ENCODE results near the gene COPS7A. TPM values are rescaled to one million over a fixed set of nuclear protein-coding genes. Genes with fewer than 3 reads are reported as not detected.

COPS7A gene
- total and polyA plus RNA-seq, 2 donors (not counting 1 experiment from before 2014, with no cell fraction given) = 28.3 to 46.0 TPM

- DNase-seq = peak; percentile 52
- Histone ChIP-seq H3K4me2 (replicated peaks; ENCODE audit: low read depth, low read length, poor library complexity, severe bottlenecking) (peak overlapping the region; percentile 69), H3K9ac (ENCODE audit: low read length) (no peak overlapping the region), H3K27me3 (replicated peaks in 1 of 4; ENCODE audit: control extremely low read depth in 1 of 4, control insufficient read depth in 3 of 4, insufficient read depth in 4 of 4, low read length in 3 of 4) (peaks cover 4 to 24% (median 15%) of the 10 kb centered on the region in 4 experiments), H4K20me1 (ENCODE audit: control insufficient read depth, insufficient read depth, low read length, poor library complexity, severe bottlenecking) (no peaks in the 10 kb centered on the region), H3K79me2 (ENCODE audit: control insufficient read depth, insufficient read depth, low read length) (peaks cover 4% of the 10 kb centered on the region), H2AFZ (ENCODE audit: insufficient read depth, low read depth, low read length, poor library complexity, severe bottlenecking) (no peak overlapping the region), H3K36me3 (replicated peaks in 1 of 2; ENCODE audit: control extremely low read depth in 1 of 2, control insufficient read depth in 1 of 2, extremely low read depth in 1 of 2, insufficient read depth in 2 of 2, low read length in 1 of 2) (peaks cover 0 to under 1% of the 10 kb centered on the region in 2 experiments), H3K4me3 (ENCODE audit: control extremely low read depth in 1 of 5, extremely low read depth in 1 of 5, insufficient read depth in 1 of 5, low read depth in 2 of 5, low read length in 4 of 5) (peak overlapping the region in 1 of 5 experiments; percentile 6), H3K27ac (ENCODE audit: low read length in 2 of 2) (peak overlapping the region in 1 of 2 donors; percentile 58), H3K9me3 (ENCODE audit: control extremely low read depth in 1 of 3, control insufficient read depth in 2 of 3, insufficient read depth in 1 of 3, low read length in 2 of 3) (peaks cover 0 to 3% (median 0%) of the 10 kb centered on the region in 3 donors), H3K4me1 (ENCODE audit: control insufficient read depth in 2 of 2, insufficient read depth in 2 of 2, low read length in 2 of 2) (peaks cover 51 to 55% of the 10 kb centered on the region in 2 donors)
- H3K4me1 Mint-ChIP-seq = peaks cover 60% of the 10 kb centered on the region
- ChIA-PET POLR2A (interaction anchor here (0.6 to 2.6 kb wide), 3 partner anchors 26 to 107 kb away, joined by 5 to 13 read pairs (median 6); partner anchors contain the start of gene COPS7A), CTCF (interaction anchor here (1.1 to 2.5 kb wide), 7 partner anchors 8 to 145 kb away, joined by 3 to 7 read pairs (median 5); partner anchors contain the start of gene ZNF384)
- H3K9me3 Mint-ChIP-seq (ENCODE audit: insufficient read depth) = no peaks in the 10 kb centered on the region
- ATAC-seq (ENCODE audit: low read depth) = no peak
- peak; percentile 28 for TF ChIP-seq CTCF (IDR thresholded peaks at IDR 0.05)
- TF ChIP-seq EZH2 (IDR thresholded peaks at IDR 0.05; ENCODE audit: borderline replicate concordance, insufficient read depth, low read depth, low read length, poor library complexity, severe bottlenecking) = no peak
- peak overlapping the region; percentile 61 for H3K4me3 Mint-ChIP-seq
- intact Hi-C loops (cut with micrococcal nuclease) = loop anchor here (2.0 kb wide), 1 partner anchor 27 kb away; the partner anchor contains the start of gene COPS7A
- peaks cover 13% of the 10 kb centered on the region for H3K27me3 Mint-ChIP-seq
- peak overlapping the region; percentile 83 for H3K27ac Mint-ChIP-seq
- WGBS (ENCODE audit: insufficient coverage) = 75% methylated on average over 16 of the region's 17 CpGs
These were observed 26.1 kb upstream of the COPS7A start for GRCh38 chr12:6697584-6698351.

All from B cell (primary cell).